CD14-positive monocyte (primary cell): ENCODE data around the gene BACH2. TPM values are rescaled to one million over a fixed set of nuclear protein-coding genes. Genes with fewer than 3 reads are reported as not detected.

Source experiments
- DNase-seq, 3 donors: peaks; one replicate each; pipeline ENCODE4 v3.0.0-alpha.2; 2011 to 2022
- H2AFZ ChIP-seq: 2 replicates; pipeline ENCODE4 v1.6.0; 2012; ENCODE audit warnings: mild to moderate bottlenecking, low read depth, low read length, inconsistent platforms; ENCODE audit not compliant: insufficient read depth, poor library complexity, severe bottlenecking
- H3K27ac ChIP-seq, 2 donors: 1 replicate in 1 of 2; 2 replicates in 1 of 2; pipeline ENCODE4 v1.5.1; 2012 to 2013; ENCODE audit warnings: low read length in 2 of 2, control low read depth in 1 of 2, inconsistent platforms in 1 of 2, low read depth in 1 of 2, mild to moderate bottlenecking in 1 of 2
- H3K27me3 ChIP-seq, 2 donors: one replicate each; pipeline versions ENCODE4 v1.6.0 to v1.6.1; 2011 to 2013; ENCODE audit warnings: low read length in 2 of 2; ENCODE audit not compliant: control insufficient read depth in 2 of 2, insufficient read depth in 2 of 2
- H3K36me3 ChIP-seq, 2 donors: replicated peaks in 1 of 2; 1 replicate in 1 of 2; 2 replicates in 1 of 2; pipeline versions ENCODE4 v1.5.1 to v1.6.1; 2012 to 2013; ENCODE audit warnings: low read length in 2 of 2, control low read depth in 1 of 2, inconsistent platforms in 1 of 2, mild to moderate bottlenecking in 1 of 2; ENCODE audit not compliant: insufficient read depth in 2 of 2, control insufficient read depth in 1 of 2
- H3K4me1 ChIP-seq, 2 donors: 1 replicate in 1 of 2; 2 replicates in 1 of 2; pipeline versions ENCODE4 v1.5.1 to v1.6.1; 2012 to 2013; ENCODE audit warnings: low read length in 2 of 2, control low read depth in 1 of 2, inconsistent platforms in 1 of 2, mild to moderate bottlenecking in 1 of 2, moderate library complexity in 1 of 2; ENCODE audit not compliant: insufficient read depth in 2 of 2, control insufficient read depth in 1 of 2
- H3K4me2 ChIP-seq: replicated peaks from 2 replicates; pipeline ENCODE3; 2012; ENCODE audit warnings: low read length, moderate library complexity, mild to moderate bottlenecking; ENCODE audit not compliant: poor library complexity, severe bottlenecking; ENCODE audit errors: extremely low read depth
- H3K4me3 ChIP-seq, 3 experiments: fragments of 200-600 bp in 1 of 3; sonication (generic) in 1 of 3; replicated peaks in 1 of 3; 1 replicate in 2 of 3; 2 replicates in 1 of 3; pipeline ENCODE4 v1.5.1; 2011 to 2013; ENCODE audit warnings: low read length in 3 of 3, mild to moderate bottlenecking in 3 of 3, control low read depth in 2 of 3, low read depth in 2 of 3, inconsistent platforms in 1 of 3, moderate library complexity in 1 of 3
- H3K79me2 ChIP-seq: 2 replicates; pipeline ENCODE4 v1.6.0; 2012; ENCODE audit warnings: mild to moderate bottlenecking, control low read depth, inconsistent platforms, low read length, moderate library complexity; ENCODE audit not compliant: insufficient read depth
- H3K9ac ChIP-seq: 2 replicates; pipeline ENCODE4 v1.6.0; 2017; ENCODE audit warnings: low read length, mild to moderate bottlenecking; ENCODE audit not compliant: insufficient read depth, poor library complexity, severe bottlenecking
- H3K9me3 ChIP-seq, 2 donors: replicated peaks in 1 of 2; 1 replicate in 1 of 2; 2 replicates in 1 of 2; pipeline versions ENCODE4 v1.5.1 to v1.6.1; 2012 to 2013; ENCODE audit warnings: low read length in 2 of 2, control low read depth in 1 of 2; ENCODE audit not compliant: control insufficient read depth in 1 of 2, insufficient read depth in 1 of 2
- H4K20me1 ChIP-seq: 2 replicates; pipeline ENCODE4 v1.6.0; 2012; ENCODE audit warnings: mild to moderate bottlenecking, low read length, control low read depth, moderate library complexity; ENCODE audit not compliant: insufficient read depth
- H3K27ac Mint-ChIP-seq, 7 donors: one replicate each; pipeline ENCODE4 v1.8.0; 2020; ENCODE audit warnings: mild to moderate bottlenecking in 7 of 7, mixed read lengths in 7 of 7, moderate library complexity in 6 of 7, inconsistent platforms in 2 of 7
- H3K27me3 Mint-ChIP-seq, 3 donors: one replicate each; pipeline ENCODE4 v1.8.0; 2021 to 2022; ENCODE audit warnings: low read depth in 3 of 3, mild to moderate bottlenecking in 3 of 3, mixed read lengths in 3 of 3, moderate library complexity in 3 of 3, inconsistent platforms in 1 of 3
- H3K36me3 Mint-ChIP-seq, 2 donors: one replicate each; pipeline ENCODE4 v1.8.0; 2020; ENCODE audit warnings: mixed read lengths in 2 of 2, inconsistent platforms in 1 of 2, mild to moderate bottlenecking in 1 of 2
- H3K4me1 Mint-ChIP-seq: one replicate; pipeline ENCODE4 v1.8.0; 2020; ENCODE audit warnings: mild to moderate bottlenecking, mixed read lengths
- H3K4me3 Mint-ChIP-seq, 2 donors: one replicate each; pipeline ENCODE4 v1.8.0; 2020; ENCODE audit warnings: mild to moderate bottlenecking in 2 of 2, mixed read lengths in 2 of 2, moderate library complexity in 1 of 2
- H3K9me3 Mint-ChIP-seq, 7 donors: one replicate each; pipeline ENCODE4 v1.8.0; 2020 to 2022; ENCODE audit warnings: mixed read lengths in 7 of 7, mild to moderate bottlenecking in 6 of 7, moderate library complexity in 6 of 7, inconsistent platforms in 2 of 7
- WGBS: methylation state at CpG from one replicate; pipeline ENCODE4 v1.1.5; 2013; ENCODE audit warnings: missing lambda C conversion rate; ENCODE audit not compliant: insufficient coverage; 5-methylcytosine and 5-hydroxymethylcytosine counted together
- intact Hi-C, 2 donors: fragments of 100-400 bp; cut with micrococcal nuclease; formaldehyde crosslinking; loops; one replicate each; pipeline versions ENCODE4 v1.15.0 to v1.15.1; 2023
- polyA plus RNA-seq, 3 donors: library from polyadenylated mRNA; depleted of rRNA in 1 of 3; unstranded in 2 of 3; stranded (reverse) in 1 of 3; fragments of 300-500 nt in 2 of 3; fragments of >200 nt in 1 of 3; fragmentation: Illumina TruSeq in 2 of 3; gene quantifications; 1 replicate in 2 of 3; 2 replicates in 1 of 3; pipeline ENCODE4 v1.2.3, GENCODE V29; 2012 to 2021
- TF ChIP-seq, protein P1 (sequence below): fragments of 200-600 bp; IDR thresholded peaks from one replicate; pipeline ENCODE4 v1.8.0; 2022; ENCODE audit warnings: antibody characterized with exemption, mild to moderate bottlenecking

Gene BACH2
- polyA plus RNA-seq, 3 donors = 0.04 to 0.09 (median 0.05) TPM

DNA sequence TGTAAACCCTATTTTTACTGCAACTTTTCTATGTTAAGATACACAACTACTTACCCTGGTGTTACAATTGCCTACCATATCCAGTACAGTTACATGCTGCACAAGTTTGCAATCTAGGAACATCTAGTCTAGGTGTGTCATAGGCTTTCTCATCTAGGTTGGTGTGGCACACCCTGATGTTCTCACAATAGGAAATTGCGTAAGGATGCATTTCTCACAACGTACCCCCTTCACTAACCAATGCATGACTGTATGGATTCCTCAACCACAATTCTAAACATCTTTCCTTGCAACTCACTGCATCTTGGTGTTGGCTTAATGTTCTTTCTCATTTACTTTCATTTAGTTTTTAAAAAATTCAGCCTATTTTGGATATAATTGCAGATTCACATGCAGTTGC, 370.8 kb downstream of the BACH2 start:
- TF ChIP-seq, protein P1, sequence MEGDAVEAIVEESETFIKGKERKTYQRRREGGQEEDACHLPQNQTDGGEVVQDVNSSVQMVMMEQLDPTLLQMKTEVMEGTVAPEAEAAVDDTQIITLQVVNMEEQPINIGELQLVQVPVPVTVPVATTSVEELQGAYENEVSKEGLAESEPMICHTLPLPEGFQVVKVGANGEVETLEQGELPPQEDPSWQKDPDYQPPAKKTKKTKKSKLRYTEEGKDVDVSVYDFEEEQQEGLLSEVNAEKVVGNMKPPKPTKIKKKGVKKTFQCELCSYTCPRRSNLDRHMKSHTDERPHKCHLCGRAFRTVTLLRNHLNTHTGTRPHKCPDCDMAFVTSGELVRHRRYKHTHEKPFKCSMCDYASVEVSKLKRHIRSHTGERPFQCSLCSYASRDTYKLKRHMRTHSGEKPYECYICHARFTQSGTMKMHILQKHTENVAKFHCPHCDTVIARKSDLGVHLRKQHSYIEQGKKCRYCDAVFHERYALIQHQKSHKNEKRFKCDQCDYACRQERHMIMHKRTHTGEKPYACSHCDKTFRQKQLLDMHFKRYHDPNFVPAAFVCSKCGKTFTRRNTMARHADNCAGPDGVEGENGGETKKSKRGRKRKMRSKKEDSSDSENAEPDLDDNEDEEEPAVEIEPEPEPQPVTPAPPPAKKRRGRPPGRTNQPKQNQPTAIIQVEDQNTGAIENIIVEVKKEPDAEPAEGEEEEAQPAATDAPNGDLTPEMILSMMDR = no peak
- Histone ChIP-seq H3K4me3 (no peak overlapping the region), H4K20me1 (no peaks in the 10 kb centered on the region), H3K4me1 (peaks cover 40 to 43% of the 10 kb centered on the region in 2 donors), H3K27me3 (no peaks in the 10 kb centered on the region), H3K79me2 (no peaks in the 10 kb centered on the region), H3K9ac (no peak overlapping the region), H3K27ac (no peak overlapping the region), H2AFZ (no peak overlapping the region), H3K4me2 (no peak overlapping the region), H3K9me3 (no peaks in the 10 kb centered on the region), H3K36me3 (no peaks in the 10 kb centered on the region)
- intact Hi-C loops = no loop called here
- Mint-ChIP-seq H3K36me3 (no peaks in the 10 kb centered on the region), H3K27ac (no peak overlapping the region), H3K27me3 (peaks cover 0 to 3% (median 2%) of the 10 kb centered on the region in 3 donors), H3K9me3 (peaks cover 0 to 2% (median 0%) of the 10 kb centered on the region in 7 donors), H3K4me3 (no peak overlapping the region), H3K4me1 (peaks cover 50% of the 10 kb centered on the region)
- DNase-seq = peak in 1 of 3 donors; percentile 26
- WGBS = 50% methylated on average over 2 of the region's 2 CpGs

DNA sequence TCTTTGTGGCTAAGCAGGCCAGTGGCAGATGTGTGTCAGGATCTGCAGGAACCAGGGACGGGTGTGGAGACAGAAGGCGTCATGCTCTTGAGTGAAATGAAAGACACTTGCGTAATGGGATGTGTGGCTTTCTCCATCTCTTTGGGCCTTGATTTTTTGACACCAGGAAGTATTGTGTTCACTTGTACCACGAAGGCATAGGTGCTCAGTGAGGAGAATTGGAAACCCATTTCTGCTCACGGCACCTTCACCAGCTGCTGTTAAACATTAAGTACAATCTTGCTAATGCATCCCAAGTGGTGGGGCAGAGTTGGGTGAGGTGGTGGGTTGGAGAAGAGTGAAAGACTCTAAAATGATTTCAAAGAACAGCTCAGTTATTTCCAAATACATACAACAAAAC, 372.4 kb downstream of the BACH2 start:
- no peaks in the 10 kb centered on the region for H3K79me2 ChIP-seq
- no peak for DNase-seq
- H3K27me3 ChIP-seq = no peaks in the 10 kb centered on the region
- H3K27ac ChIP-seq = no peak overlapping the region
- peak overlapping the region in 2 of 7 donors; percentile 68 to 74 for H3K27ac Mint-ChIP-seq
- intact Hi-C loops = no loop called here
- TF ChIP-seq, protein P1 = no peak
- H3K4me3 Mint-ChIP-seq = no peak overlapping the region
- no peaks in the 10 kb centered on the region for H4K20me1 ChIP-seq
- peaks cover 33 to 37% of the 10 kb centered on the region in 2 donors for H3K4me1 ChIP-seq
- no peak overlapping the region for H3K9ac ChIP-seq
- H3K9me3 Mint-ChIP-seq = peaks cover 0 to 5% (median 2%) of the 10 kb centered on the region in 7 donors
- no peak overlapping the region for H3K4me2 ChIP-seq
- H3K9me3 ChIP-seq = no peaks in the 10 kb centered on the region
- WGBS = 31% methylated on average over 3 of the region's 5 CpGs
- H2AFZ ChIP-seq = no peak overlapping the region
- no peaks in the 10 kb centered on the region for H3K36me3 Mint-ChIP-seq
- H3K27me3 Mint-ChIP-seq = peaks cover 0 to 2% (median 1%) of the 10 kb centered on the region in 3 donors
- H3K36me3 ChIP-seq = no peaks in the 10 kb centered on the region
- H3K4me3 ChIP-seq = no peak overlapping the region
- H3K4me1 Mint-ChIP-seq = peaks cover 40% of the 10 kb centered on the region
